OCI-LY7 (cell line): ENCODE measurements around the gene CD300A.

Experiments used
- EZH2phosphoT487 ChIP-seq: fragments of 200-600 bp; sonication (generic); IDR thresholded peaks from 2 replicates; pipeline ENCODE4 v1.6.1; 2018; ENCODE audit warnings: low read depth, borderline replicate concordance, mild to moderate bottlenecking, mixed run types, antibody characterized with exemption, low read length, moderate library complexity, mixed read lengths
- TF ChIP-seq, protein P1 (sequence below): fragments of 200-600 bp; sonication (generic); conservative IDR thresholded peaks from 2 replicates; pipeline ENCODE4 v1.5.1; 2014; ENCODE audit warnings: mild to moderate bottlenecking, antibody characterized with exemption, low read length, moderate library complexity, mixed read lengths

DNA sequence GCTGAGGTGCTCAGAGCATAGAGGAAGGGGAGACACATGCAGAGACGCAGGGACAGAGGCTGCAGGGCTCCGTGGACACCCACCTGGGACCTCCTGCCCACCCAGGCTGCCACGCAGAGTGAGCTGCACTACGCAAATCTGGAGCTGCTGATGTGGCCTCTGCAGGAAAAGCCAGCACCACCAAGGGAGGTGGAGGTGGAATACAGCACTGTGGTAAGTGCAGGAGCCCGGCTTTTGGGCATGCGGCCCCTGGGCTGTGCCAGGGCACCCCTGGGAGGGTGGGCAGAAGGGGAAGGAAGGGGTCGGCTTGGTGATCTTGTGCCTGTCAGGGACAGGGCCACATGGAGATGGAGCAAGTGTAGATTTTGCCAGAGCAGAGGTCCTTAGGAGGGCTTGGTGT is 15.2 kb downstream of the CD300A start:
- TF ChIP-seq, protein P1, sequence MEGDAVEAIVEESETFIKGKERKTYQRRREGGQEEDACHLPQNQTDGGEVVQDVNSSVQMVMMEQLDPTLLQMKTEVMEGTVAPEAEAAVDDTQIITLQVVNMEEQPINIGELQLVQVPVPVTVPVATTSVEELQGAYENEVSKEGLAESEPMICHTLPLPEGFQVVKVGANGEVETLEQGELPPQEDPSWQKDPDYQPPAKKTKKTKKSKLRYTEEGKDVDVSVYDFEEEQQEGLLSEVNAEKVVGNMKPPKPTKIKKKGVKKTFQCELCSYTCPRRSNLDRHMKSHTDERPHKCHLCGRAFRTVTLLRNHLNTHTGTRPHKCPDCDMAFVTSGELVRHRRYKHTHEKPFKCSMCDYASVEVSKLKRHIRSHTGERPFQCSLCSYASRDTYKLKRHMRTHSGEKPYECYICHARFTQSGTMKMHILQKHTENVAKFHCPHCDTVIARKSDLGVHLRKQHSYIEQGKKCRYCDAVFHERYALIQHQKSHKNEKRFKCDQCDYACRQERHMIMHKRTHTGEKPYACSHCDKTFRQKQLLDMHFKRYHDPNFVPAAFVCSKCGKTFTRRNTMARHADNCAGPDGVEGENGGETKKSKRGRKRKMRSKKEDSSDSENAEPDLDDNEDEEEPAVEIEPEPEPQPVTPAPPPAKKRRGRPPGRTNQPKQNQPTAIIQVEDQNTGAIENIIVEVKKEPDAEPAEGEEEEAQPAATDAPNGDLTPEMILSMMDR: no peak
- TF ChIP-seq EZH2phosphoT487: no peak
